AML-193 (cell line): ENCODE measurements around the gene RASA3.
"Not testable (repeated sequence)": the region's sequence is repeated elsewhere in the genome, so short reads cannot be mapped to it uniquely, and the experiment has no call there.

Experiments
- DNase-seq, 2 experiments: peaks; one replicate each; lab custom pipeline; 2025; lab: John Stamatoyannopoulos, UW

Gene RASA3

GRCh38 chr13:114101358-114102130 is 30.9 kb downstream of the RASA3 start:
- no peak for DNase-seq

DNA sequence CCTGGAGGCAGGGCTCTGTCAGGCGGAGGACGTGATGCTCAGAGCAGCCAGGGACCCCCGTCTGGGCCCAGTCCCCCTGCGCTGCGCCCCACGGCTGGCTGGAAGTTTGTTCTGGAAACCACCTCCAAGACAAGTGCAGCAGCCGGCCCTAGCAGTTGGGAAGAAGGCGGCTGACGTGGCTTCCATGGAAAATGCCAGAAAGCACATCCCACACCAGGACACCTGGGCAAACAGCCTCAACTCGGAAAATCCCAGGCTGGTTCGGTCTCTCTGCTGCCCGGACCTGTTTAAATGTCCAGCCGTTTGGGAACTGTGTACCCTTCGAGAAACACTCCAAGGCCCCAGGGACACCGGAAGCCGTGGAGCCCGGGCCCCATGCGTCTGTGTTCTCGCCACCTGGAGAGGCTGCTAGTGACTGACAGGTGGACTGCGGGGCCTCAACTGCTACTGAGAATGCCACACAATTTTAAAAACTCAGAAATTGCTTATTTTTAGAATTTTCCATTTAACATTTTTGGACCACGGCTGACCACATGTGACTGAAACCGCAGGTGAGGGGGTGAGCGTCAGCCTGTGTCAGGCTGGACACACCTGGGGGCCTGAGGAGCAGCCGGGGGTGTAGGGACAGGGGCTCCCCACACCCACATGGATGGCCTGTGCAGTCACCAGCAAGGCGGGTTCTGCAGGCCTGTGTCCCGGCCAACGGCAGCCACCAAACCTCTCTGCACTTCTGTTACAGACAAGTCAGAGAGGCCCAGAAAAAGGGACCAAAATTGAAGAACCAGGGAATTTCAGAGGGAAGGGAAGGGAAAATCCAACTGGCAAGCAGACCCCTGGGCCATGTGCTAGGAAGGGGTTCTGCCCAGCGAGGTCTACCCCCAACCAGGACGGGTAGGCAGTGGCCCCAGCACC is 31.7 kb downstream of the RASA3 start:
- no peak for DNase-seq

DNA sequence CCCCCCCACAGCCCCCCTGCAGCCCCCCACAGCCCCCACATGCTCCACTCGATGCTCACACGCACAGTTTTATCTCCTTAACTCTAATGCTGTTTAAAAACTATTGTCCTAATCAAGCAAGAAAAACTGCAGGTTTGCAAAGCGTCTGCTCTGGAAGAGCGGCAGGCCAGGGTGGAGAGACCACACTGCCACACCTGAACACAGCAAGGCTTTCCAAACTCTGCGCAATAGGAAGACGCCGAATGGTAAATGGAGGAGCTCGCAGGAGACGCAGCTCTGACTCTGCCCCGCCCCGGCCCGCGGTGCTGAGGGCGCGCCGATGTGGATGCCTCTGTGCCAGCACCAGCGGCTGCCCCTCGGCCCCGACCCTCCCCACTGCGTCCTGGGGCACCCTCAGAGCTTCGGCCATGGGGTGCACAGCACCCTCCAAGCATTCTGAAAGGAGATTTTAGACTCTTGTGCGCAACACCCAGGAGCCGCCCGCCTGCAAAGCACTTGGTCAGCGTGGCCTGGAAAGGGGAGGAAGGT is 32.4 kb downstream of the RASA3 start:
- no peak for DNase-seq

GRCh38 chr13:114099191-114099590 is 33.2 kb downstream of the RASA3 start:
- no peak for DNase-seq

GRCh38 chr13:114098689-114099056 is 33.8 kb downstream of the RASA3 start:
- not testable (repeated sequence) for DNase-seq

DNA sequence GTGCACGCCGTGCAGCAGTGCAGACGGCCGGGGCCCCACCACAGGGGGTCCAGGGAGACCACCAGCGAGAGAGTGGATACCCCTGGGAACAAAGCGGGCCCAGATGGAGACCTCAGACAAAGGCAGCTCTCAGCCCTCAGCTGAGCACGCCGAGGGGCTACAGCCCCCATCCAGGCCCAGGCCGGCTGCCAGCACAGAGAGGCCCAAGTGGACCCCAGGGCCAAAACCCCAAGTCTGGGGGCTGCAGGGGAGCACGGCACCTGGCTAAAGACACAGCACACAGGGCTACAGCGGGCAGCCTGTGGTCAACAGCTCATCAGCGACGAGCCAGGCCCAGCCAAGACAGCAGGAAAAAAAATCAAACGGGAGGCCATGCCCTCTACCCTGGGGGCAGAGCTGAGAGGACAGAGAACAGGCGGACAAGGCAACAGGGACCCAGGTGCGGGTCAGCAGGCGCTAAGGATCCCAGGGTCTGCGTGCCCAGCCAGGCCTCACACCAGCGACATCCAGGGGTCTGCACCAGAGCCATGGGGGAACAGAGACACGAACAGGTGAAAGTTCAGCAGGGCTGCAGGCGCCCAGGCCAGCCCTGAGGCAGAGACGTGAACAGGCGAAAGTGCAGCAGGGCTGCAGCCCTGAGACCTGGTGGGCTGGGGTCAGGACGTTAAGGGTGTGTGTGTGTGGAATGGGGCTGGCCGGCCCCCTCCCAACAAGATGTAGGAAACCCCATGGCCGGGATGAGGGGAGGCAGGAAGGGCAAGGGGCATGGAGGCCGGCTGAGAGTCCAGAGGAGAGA is 34.3 kb downstream of the RASA3 start:
- no peak for DNase-seq

DNA sequence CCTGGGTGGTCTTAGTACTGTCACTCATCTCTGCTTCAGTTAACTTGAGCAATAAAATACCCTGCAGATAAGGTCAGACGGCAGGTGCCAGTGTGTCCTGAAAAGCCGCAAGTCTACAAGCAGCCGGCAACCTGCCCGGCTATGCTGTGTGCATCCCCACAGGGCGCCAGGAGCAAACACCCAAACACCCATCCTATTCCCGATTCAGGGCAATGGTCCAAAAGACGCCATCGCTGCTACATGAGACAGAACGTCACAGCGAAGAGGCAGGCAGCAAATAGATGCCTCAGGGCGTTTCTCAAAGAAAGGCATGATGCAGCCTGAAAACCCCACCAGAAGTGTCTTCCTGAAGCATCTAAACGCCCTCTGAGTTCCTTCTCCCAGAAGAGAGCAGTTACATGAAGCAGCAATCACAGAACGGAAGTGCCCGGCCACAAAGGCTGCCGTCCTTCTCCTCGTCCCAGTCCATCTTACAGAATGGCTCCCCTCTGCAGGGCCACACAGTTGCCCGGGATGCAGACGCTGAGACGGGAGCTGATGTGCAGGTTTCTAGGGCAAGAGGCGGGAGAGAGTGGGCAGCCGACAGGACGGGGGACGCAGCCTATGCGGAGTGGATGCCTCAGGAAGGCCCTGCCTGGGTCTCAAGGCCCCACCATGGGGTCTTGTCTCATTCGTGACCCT is 35.1 kb downstream of the RASA3 start:
- no peak for DNase-seq

GRCh38 chr13:114096811-114097211 is 35.6 kb downstream of the RASA3 start:
- DNase-seq, result no peak

DNA sequence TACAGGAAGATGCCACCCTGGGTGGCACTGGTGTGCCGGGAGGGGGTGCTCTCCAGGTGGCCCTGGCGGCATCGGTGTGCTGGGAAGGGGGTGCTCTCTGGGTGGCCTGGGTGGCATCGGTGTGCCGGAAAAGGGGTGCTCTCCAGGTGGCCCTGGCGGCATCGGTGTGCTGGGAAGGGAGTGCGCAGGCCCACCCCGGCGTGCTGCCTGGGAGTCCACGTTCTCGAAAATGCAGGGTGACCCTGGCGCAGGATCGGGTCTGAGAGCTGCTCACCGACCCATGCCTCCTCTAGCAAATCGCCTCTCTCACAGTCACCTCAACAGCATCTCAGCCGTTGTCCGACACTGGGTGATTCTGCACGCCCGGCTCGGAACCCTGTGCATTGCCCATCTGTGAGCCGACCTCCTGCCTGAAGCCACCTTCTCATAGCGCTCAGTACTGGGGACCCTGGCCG is 36.4 kb downstream of the RASA3 start:
- DNase-seq, result no peak

- no peak for DNase-seq
These were observed 36.9 kb downstream of the RASA3 start for GRCh38 chr13:114095486-114095885.

DNA sequence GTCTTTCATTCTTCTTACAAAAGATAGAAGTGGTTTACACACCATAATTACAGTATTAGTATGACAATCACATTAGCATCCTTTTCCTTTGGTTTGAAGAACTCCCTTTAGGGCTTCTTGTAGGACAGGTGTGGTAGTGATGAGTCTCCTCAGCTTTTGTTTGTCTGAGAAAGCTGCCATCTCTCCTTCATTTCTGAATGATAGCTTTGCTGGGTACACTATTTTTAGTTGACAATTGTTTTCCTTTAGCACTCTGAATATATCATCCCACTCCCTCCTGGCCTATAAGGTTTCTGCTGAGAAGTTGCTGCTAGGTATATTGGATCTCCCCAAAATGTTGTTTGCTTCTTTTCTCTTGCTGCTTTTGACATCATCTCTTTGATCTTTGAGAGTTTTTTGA is 39.3 kb downstream of the RASA3 start:
- DNase-seq, result no peak

DNA sequence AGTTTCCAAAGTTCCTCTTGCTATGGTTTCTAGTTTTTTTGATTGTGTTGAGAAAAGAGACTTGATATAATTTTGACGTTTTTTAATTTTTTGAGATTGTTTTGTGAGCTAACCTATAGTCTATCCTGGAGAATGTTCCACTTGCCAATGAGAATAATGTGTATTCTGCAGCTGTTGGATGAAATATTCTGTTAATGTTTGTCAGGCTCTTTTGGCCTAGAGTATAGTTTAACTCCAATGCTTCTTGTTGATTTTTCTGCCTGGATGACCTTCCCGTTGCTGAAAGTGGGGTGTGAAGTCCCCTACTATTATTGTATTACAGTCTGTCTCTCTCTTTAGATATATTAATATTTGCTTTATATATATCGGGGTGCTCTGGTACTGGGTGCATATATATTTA is 40.0 kb downstream of the RASA3 start:
- DNase-seq, result no peak

DNA sequence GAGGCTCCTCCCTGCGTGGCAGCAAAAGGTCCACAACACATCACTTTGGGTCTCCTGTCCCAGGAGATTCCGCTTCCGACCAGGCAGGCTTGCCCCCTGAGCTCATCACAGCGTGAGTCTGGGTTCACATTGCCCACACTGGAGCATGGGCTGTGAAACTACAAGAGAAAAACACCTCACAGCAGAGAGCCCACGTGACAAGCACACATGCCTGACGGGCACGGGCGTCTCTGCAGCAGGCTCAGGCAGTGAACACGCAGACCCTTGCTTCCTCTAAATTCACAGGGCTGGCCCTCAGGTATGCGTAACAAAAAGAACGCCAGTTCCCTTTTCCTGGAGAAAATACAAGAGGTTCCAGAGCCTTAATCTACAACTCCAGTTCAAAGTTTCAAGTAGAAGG is 41.9 kb downstream of the RASA3 start:
- DNase-seq, result no peak

GRCh38 chr13:114089751-114090400 is 42.5 kb downstream of the RASA3 start:
- no peak for DNase-seq

- DNase-seq, result no peak
These were observed 43.1 kb downstream of the RASA3 start for GRCh38 chr13:114089341-114089740.

- no peak for DNase-seq
These were observed 43.6 kb downstream of the RASA3 start for GRCh38 chr13:114088863-114089262.

DNA sequence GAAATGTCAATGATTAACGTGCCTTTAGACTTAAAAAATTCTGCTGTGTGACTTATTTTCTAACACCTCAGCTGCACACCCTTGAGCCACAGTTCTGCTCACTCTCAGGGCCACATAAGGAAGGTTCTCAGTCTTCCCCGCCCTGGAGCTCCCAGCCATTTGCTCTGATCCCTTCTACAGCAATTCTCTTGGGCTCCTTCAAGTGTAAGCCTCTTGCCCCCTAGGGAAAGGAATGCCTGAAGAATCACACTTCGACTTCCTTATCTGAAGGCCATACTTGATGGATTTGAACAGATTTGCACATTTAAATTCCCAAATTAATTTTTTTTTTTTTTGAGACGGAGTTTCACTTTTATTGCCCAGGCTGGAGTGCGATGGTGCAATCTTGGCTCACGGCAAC is 44.2 kb downstream of the RASA3 start:
- no peak for DNase-seq

DNA sequence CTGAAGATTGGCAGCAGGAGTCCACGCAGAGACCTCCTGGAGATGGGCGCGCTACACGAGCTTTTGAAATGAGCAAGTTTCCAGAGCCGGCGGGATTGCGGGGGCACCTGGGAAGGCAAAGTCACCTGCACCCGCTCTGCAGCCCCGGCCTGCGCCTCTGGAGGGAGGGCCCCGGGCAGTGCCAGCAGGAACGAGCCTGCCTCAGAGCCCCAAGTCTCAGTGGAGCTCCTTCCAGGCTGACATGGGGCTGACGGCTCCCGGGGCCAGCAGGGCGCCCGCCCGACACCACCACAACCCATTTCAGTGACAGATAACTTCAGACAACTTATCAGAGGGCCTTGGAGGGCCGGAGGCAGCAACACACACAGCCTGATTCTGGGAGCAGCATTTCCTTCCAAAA is 45.0 kb downstream of the RASA3 start:
- DNase-seq, result no peak

GRCh38 chr13:114082849-114083645 is 49.4 kb downstream of the RASA3 start:
- DNase-seq, result no peak
